GM10248 (cell line): ENCODE data around the gene GCSAM.

Source experiments
- CTCF ChIA-PET: fragments of 300-600 bp; sonication (Branson Sonifier 250); formaldehyde crosslinking; extraction: SDS; loops from one replicate; lab custom pipeline; 2021; ENCODE audit warnings: antibody characterized with exemption; lab: Yijun Ruan, JAX
- POLR2A ChIA-PET: fragments of 350-650 bp; sonication (Branson Sonifier 250); formaldehyde crosslinking; extraction: SDS; loops from one replicate; lab custom pipeline; 2020; ENCODE audit warnings: antibody characterized with exemption; lab: Yijun Ruan, JAX
- DNase-seq: peaks from one replicate; pipeline ENCODE4 v3.0.0; 2012; ENCODE audit errors: extremely low spot score
- TF ChIP-seq, protein P1 (sequence below): IDR thresholded peaks from 2 replicates; pipeline ENCODE4 v1.5.1; 2012; ENCODE audit warnings: mild to moderate bottlenecking, low read depth; ENCODE audit errors: extremely low read depth, missing control alignments, control extremely low read depth

Gene GCSAM

DNA sequence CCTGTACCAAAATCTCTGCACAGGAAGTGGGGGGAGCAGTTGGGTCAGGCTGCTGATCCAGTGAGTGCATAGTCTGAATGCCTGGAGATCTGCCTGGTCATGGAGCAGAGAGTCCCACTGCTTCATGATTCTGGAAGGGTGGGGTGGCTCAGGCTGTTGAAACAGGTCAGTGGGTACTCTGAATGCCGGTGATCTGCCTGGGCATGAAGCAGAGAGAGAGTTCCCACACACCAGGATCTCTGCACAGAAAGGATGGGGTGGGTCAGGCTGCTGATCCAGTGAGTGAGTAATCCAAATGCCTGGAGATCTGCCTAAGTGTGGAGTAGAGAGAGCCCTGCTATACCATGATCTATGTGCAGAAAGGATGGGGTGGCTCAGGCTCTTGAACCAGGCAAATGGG lies 16.1 kb upstream of the GCSAM start:
- TF ChIP-seq, protein P1, sequence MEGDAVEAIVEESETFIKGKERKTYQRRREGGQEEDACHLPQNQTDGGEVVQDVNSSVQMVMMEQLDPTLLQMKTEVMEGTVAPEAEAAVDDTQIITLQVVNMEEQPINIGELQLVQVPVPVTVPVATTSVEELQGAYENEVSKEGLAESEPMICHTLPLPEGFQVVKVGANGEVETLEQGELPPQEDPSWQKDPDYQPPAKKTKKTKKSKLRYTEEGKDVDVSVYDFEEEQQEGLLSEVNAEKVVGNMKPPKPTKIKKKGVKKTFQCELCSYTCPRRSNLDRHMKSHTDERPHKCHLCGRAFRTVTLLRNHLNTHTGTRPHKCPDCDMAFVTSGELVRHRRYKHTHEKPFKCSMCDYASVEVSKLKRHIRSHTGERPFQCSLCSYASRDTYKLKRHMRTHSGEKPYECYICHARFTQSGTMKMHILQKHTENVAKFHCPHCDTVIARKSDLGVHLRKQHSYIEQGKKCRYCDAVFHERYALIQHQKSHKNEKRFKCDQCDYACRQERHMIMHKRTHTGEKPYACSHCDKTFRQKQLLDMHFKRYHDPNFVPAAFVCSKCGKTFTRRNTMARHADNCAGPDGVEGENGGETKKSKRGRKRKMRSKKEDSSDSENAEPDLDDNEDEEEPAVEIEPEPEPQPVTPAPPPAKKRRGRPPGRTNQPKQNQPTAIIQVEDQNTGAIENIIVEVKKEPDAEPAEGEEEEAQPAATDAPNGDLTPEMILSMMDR, result no peak
- CTCF ChIA-PET, result interaction anchor here (2.4 kb wide), 1 partner anchor 11 kb away, joined by 16 read pairs; no protein-coding TSS in a partner anchor

GRCh38 chr3:112143689-112144088 lies 10.6 kb upstream of the GCSAM start:
- TF ChIP-seq, protein P1, result no peak
- CTCF ChIA-PET, result no interaction called here
- POLR2A ChIA-PET, result no interaction called here
- no peak for DNase-seq

More for the DNA sequence above, 16.1 kb upstream of the GCSAM start:
- POLR2A ChIA-PET, result no interaction called here
- DNase-seq, result no peak

GRCh38 chr3:112143251-112143650 lies 10.2 kb upstream of the GCSAM start:
- CTCF ChIA-PET, result no interaction called here
- no peak for DNase-seq
- TF ChIP-seq, protein P1, result no peak
- POLR2A ChIA-PET, result no interaction called here

- DNase-seq, result no peak
- ChIA-PET CTCF (no interaction called here), POLR2A (no interaction called here)
- TF ChIP-seq, protein P1, result no peak
These were observed 8.2 kb upstream of the GCSAM start for GRCh38 chr3:112141293-112141692.

- DNase-seq, result no peak
- CTCF ChIA-PET, result interaction anchor here (0.7 to 1.4 kb wide), 4 partner anchors 11 to 393 kb away, joined by 3 to 4 read pairs (median 3); no protein-coding TSS in a partner anchor
- TF ChIP-seq, protein P1, result no peak
- POLR2A ChIA-PET, result no interaction called here
These were observed 7.5 kb upstream of the GCSAM start for GRCh38 chr3:112140584-112140983.

- POLR2A ChIA-PET, result no interaction called here
- TF ChIP-seq, protein P1, result no peak
- DNase-seq, result no peak
- CTCF ChIA-PET, result interaction anchor here (0.7 to 5.2 kb wide), 38 partner anchors 7 to 612 kb away, joined by 3 to 61 read pairs (median 6); partner anchors contain the start of genes ATG3, CD200, SLC35A5 and SLC9C1
These were observed 5.3 kb upstream of the GCSAM start for GRCh38 chr3:112138219-112138969.
